Subcutaneous abdominal adipose tissue (tissue), 5 donors: ENCODE results near the gene TBR1.

Experiments used
- H3K27ac ChIP-seq: one replicate; pipeline ENCODE4 v1.7.0; 2013; ENCODE audit warnings: low read depth, mild to moderate bottlenecking, inconsistent platforms, low read length, moderate library complexity
- H3K27me3 ChIP-seq, 5 donors: one replicate each; pipeline ENCODE4 v1.7.0; 2013; ENCODE audit warnings: low read length in 5 of 5, inconsistent platforms in 1 of 5; ENCODE audit not compliant: control insufficient read depth in 5 of 5, insufficient read depth in 4 of 5
- H3K36me3 ChIP-seq, 5 donors: one replicate each; pipeline ENCODE4 v1.7.0; 2013; ENCODE audit warnings: low read length in 5 of 5; ENCODE audit not compliant: control insufficient read depth in 5 of 5, insufficient read depth in 5 of 5
- H3K4me1 ChIP-seq, 5 donors: one replicate each; pipeline ENCODE4 v1.7.0; 2013; ENCODE audit warnings: low read length in 5 of 5, mild to moderate bottlenecking in 3 of 5, moderate library complexity in 1 of 5; ENCODE audit not compliant: control insufficient read depth in 5 of 5, insufficient read depth in 5 of 5
- H3K4me3 ChIP-seq, 5 donors: one replicate each; pipeline ENCODE4 v1.7.0; 2013; ENCODE audit warnings: low read length in 5 of 5, low read depth in 1 of 5
- H3K9ac ChIP-seq, 5 donors: one replicate each; pipeline ENCODE4 v1.7.0; 2013; ENCODE audit warnings: low read length in 5 of 5, mild to moderate bottlenecking in 4 of 5, moderate library complexity in 3 of 5
- H3K9me3 ChIP-seq, 5 donors: one replicate each; pipeline ENCODE4 v1.7.0; 2013; ENCODE audit warnings: low read length in 5 of 5; ENCODE audit not compliant: control insufficient read depth in 5 of 5
- donor health status: healthy.
- donor health status: healthy.
- donor health status: healthy.
- donor health status: healthy.
- donor health status: healthy.

The TBR1 gene

DNA sequence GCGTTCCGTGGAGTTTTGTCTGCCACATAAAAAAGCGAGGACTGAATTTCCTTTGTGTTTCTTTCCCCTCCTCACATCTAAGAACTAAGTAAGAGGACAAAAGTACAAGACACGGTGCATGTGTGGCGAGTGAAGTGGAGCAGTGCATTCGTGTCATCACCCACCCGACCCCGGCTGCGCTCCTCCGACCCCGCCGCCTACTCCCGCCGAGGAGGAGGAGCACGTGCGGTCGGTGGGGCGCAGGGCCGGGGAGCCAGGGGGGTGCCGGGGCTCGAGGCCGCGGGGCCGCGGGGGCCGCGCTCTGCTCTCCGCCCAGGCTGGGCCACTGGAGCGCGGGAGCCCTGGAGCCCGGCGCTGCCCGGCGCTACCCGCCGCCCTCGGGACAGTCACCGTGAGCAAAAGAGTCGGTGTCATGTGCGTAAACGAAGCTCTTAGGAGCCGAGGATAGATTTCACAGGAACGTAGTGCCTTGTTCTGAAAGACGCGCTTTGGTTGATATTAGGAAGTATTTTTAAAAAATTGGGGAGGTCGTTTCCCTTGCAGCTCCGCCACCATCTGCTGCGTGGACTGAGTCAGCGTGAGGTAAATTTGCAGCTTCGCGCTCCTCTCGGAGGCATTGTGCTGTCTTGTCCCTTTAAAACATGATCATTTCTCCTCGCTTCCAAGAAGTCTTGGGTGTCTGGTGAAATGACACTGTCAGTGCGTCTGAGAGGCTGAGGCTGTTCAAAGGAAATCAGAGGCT lies 11.0 kb downstream of the TBR1 start:
- Histone ChIP-seq H3K9ac (no peak overlapping the region), H3K4me3 (peak overlapping the region; percentile 27 to 65 (median 57)), H3K27me3 (peaks cover 47 to 65% (median 58%) of the 10 kb centered on the region in 5 donors), H3K36me3 (no peaks in the 10 kb centered on the region), H3K9me3 (peaks cover 0 to 4% (median 0%) of the 10 kb centered on the region in 5 donors), H3K4me1 (peaks cover 0 to 31% (median 25%) of the 10 kb centered on the region in 5 donors), H3K27ac (no peak overlapping the region)

DNA sequence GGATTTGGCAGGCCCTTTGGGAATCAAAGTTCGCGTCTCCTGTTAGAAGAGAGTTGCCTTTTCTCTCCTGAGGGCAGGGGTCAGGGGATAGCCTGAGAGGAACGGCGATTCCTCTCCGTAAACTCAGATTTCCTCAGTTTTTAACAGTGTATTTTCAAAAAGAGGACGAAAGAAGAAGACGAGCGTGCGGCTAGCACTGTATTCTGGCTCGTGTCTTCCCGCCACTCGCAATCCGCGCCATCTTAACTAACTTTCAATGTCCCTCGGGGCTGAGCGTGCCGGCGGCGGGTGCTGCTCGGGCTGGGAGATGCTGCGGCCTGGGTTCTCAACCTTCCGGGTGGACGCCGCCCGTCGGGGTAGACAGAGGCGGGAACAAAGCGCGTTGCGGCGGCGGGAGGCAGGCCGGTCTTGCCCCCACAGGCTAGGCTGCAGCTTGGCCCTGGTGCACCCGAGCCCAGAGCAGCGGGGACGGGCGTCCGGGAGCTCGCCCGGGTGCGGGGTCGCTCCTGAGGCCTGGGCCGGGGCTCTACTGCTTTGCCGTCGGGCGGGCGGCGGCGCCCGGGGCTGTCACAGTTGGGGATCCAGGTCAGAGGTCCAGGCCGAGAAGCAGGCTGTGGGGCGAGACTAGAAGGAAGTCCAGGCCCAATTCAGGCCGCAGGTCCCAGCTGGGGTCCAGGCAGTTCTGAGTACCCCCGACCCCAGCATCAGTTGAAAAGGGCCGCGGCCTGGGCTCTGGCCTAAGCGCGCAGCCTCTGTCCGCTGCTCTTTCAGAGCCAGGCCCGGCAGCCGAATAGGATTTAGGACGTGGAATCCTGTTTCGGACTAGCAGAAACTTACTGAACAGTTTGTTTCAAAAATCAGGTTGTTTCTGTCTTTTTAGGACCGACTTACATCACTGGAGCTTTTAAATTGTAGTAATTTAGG lies 11.8 kb downstream of the TBR1 start:
- no peak overlapping the region for H3K9ac ChIP-seq
- H3K4me1 ChIP-seq: peaks cover 0 to 31% (median 25%) of the 10 kb centered on the region in 5 donors
- H3K9me3 ChIP-seq: peaks cover 0 to 4% (median 0%) of the 10 kb centered on the region in 5 donors
- H3K4me3 ChIP-seq: peak overlapping the region; percentile 27 to 65 (median 57)
- H3K36me3 ChIP-seq: no peaks in the 10 kb centered on the region
- H3K27ac ChIP-seq: no peak overlapping the region
- H3K27me3 ChIP-seq: peaks cover 45 to 56% (median 50%) of the 10 kb centered on the region in 5 donors

DNA sequence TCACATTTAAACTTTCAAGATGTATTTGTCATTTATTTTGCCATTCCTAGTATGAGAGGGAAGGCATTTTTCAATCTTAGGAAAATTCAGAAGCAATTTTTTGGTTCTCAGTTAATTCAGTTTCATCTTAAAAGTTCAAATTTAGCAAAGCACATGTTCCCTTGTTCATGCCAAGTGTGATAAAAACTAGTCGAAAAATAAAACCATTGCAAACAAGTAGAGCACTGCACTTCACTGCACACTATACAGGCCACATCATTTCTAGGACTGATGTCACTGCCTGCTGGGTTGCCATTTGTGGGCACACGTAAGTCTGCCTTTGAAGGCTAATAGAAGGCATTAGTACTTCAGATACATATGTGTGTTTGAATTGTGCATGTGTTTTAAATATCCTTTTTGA lies 14.3 kb downstream of the TBR1 start:
- Histone ChIP-seq H3K9ac (no peak overlapping the region), H3K36me3 (no peaks in the 10 kb centered on the region), H3K27ac (no peak overlapping the region), H3K9me3 (peaks cover 0 to 4% (median 0%) of the 10 kb centered on the region in 5 donors), H3K27me3 (peaks cover 22 to 33% (median 29%) of the 10 kb centered on the region in 5 donors), H3K4me1 (peaks cover 0 to 18% (median 15%) of the 10 kb centered on the region in 5 donors), H3K4me3 (no peak overlapping the region)

DNA sequence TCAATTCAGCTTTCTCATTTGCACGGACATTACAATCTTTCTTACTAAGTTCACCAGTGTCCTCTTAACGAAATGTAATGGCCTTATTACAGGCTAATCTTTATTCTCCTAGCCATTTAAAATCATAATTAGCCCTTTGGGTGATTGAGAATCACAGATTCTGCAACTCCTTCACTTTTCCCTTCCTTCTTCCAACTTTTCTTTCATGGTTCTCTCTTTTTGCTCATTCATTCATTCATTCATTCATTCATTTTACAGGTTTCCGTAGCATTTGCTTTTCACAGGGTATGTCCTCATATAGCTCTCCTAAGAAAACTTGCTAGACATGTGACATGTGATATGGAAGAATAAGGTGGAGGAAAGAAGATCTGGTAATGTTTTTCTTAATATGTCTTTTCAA lies 16.0 kb downstream of the TBR1 start:
- no peaks in the 10 kb centered on the region for H3K36me3 ChIP-seq
- no peak overlapping the region for H3K27ac ChIP-seq
- no peak overlapping the region for H3K9ac ChIP-seq
- H3K4me3 ChIP-seq: no peak overlapping the region
- peaks cover 0 to 10% (median 8%) of the 10 kb centered on the region in 5 donors for H3K4me1 ChIP-seq
- peaks cover 10 to 17% (median 15%) of the 10 kb centered on the region in 5 donors for H3K27me3 ChIP-seq
- peaks cover 0 to 6% (median 3%) of the 10 kb centered on the region in 5 donors for H3K9me3 ChIP-seq

DNA sequence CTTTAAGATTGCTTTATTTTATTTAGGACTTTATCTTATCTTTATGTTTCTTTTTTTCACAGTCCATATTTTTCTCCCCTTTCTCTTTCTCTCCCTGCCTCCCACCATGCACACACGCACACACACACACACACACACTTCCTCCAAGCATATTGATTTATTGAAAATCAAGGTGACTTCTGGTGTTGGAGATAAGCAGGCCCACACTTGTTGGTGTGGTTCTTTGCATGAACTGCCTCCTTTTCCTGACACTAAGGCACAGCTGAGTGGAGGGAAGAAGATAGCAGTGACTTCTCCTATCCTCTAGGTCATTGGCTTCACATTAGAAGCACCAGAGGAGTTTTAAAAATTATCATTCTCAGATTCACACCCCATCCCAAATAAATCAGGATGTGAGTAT lies 18.0 kb downstream of the TBR1 start:
- Histone ChIP-seq H3K9ac (no peak overlapping the region), H3K4me3 (no peak overlapping the region), H3K27me3 (peaks cover 0 to 2% (median 0%) of the 10 kb centered on the region in 5 donors), H3K27ac (no peak overlapping the region), H3K9me3 (peaks cover 0 to 6% (median 3%) of the 10 kb centered on the region in 5 donors), H3K4me1 (no peaks in the 10 kb centered on the region), H3K36me3 (no peaks in the 10 kb centered on the region)

DNA sequence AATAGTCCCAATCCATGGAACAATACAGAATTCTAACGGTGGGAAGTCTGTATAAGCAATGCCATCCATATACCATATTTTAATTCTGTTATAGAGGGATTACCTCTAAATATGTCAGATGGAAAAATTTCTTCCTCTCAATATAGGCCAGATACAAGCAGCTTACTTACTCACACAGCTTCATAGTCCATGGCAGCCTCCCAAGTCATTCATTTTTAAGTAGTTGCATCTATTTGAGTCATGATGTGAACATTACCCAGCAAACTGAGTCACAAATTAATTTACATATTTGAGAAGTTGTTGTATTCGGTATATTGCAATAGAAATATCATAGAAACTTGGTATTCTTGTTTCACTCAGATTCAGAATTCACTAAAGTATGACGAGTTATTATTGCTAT lies 20.3 kb downstream of the TBR1 start:
- no peak overlapping the region for H3K27ac ChIP-seq
- peaks cover 0 to 6% (median 3%) of the 10 kb centered on the region in 5 donors for H3K9me3 ChIP-seq
- no peaks in the 10 kb centered on the region for H3K4me1 ChIP-seq
- H3K9ac ChIP-seq: no peak overlapping the region
- H3K27me3 ChIP-seq: peaks cover 0 to 2% (median 0%) of the 10 kb centered on the region in 5 donors
- H3K36me3 ChIP-seq: no peaks in the 10 kb centered on the region
- H3K4me3 ChIP-seq: no peak overlapping the region

DNA sequence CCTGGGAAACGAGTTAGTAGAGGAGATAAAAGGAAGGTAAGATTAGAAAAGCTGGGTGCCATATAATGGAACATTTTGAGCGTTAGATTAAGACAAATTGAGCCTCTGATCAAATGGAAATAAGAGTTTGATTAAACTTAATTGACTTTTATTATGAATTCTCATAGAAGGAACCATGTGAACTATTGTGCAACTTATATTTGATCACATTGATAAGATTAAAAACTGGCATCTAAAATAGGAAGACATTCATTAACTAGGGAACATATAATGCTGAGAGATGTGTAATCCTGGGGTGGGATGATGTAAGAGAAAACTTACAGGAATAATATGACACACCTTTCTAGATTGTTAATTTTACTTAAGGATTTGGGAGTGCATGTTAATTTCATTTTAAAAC lies 22.5 kb downstream of the TBR1 start:
- Histone ChIP-seq H3K4me3 (no peak overlapping the region), H3K9me3 (peaks cover 0 to 6% (median 3%) of the 10 kb centered on the region in 5 donors), H3K9ac (no peak overlapping the region), H3K27ac (no peak overlapping the region), H3K27me3 (peaks cover 0 to 2% (median 0%) of the 10 kb centered on the region in 5 donors), H3K36me3 (no peaks in the 10 kb centered on the region), H3K4me1 (no peaks in the 10 kb centered on the region)

DNA sequence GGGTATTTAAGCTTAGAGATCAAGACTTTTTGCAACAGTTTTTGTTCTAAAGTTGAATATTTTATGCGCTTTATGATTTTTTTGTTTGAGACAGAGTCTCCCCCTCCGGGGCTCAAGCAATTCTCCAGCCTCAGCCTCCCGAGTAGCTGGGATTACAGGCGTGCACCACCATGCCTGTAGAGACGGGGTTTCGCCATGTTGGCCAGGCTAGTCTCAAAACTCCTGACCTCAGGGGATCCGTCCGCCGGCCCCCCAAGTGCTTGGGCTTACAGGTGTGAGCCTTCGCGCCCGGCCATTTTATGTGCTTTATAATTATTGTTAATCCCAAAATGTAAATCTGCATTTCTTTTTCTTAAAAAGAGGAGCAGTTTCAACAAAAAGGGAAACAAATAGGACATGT lies 29.0 kb downstream of the TBR1 start:
- no peak overlapping the region for H3K4me3 ChIP-seq
- no peaks in the 10 kb centered on the region for H3K36me3 ChIP-seq
- H3K9me3 ChIP-seq: no peaks in the 10 kb centered on the region
- no peaks in the 10 kb centered on the region for H3K4me1 ChIP-seq
- H3K27me3 ChIP-seq: no peaks in the 10 kb centered on the region
- no peak overlapping the region for H3K9ac ChIP-seq
- no peak overlapping the region for H3K27ac ChIP-seq

DNA sequence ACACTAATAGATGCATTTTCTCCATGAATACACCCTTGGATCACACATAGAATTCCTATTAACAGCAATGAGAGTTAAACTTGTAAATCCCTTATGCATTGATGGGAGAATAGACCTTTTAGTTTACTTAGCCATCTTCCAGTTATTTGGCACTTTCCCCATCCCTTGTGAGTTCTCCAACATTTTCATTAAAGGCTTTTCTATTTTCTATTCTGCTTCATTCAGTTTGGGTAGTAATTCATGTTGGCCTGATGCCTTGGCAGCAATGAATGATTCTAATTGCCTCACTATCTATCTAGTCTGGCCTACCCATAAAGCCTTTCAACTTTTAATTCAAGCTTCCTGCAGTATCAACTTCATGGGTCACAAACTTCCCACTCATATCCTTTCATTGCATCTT lies 32.3 kb downstream of the TBR1 start:
- Histone ChIP-seq H3K4me1 (no peaks in the 10 kb centered on the region), H3K27ac (no peak overlapping the region), H3K27me3 (no peaks in the 10 kb centered on the region), H3K36me3 (no peaks in the 10 kb centered on the region), H3K9me3 (no peaks in the 10 kb centered on the region), H3K9ac (no peak overlapping the region), H3K4me3 (no peak overlapping the region)

DNA sequence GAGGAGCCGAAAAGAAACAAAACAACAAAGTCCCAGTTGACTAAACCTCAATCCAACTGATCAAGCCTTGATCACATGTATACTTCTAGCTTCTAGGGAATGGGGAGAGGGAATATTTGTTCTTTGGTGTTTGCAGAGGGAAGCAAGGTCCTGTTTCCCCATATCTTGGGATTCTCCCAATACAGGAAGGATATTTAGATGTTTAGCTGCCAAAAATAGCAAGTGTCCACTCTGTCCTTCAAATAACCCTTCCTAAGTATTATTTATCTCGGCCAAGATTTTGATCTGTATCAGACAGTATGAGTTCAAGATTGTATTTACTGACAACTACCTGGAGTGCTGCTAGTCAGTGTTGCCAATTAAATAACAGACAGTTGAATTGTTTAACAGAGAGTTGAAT lies 55.5 kb downstream of the TBR1 start:
- Histone ChIP-seq H3K36me3 (no peaks in the 10 kb centered on the region), H3K27ac (no peak overlapping the region), H3K9me3 (peaks cover 0 to 4% (median 3%) of the 10 kb centered on the region in 5 donors), H3K27me3 (no peaks in the 10 kb centered on the region), H3K4me1 (no peaks in the 10 kb centered on the region), H3K9ac (no peak overlapping the region), H3K4me3 (no peak overlapping the region)
